GM12878 (cell line): ENCODE measurements around the gene PUSL1. TPM values are rescaled to one million over a fixed set of nuclear protein-coding genes. Genes with fewer than 3 reads are reported as not detected.

Experiments
- CHD1 ChIP-seq: IDR thresholded peaks from 2 replicates; pipeline ENCODE4 v1.6.1; 2012; ENCODE audit warnings: low read depth, low read length, improper control_type of control experiment
- POLR2AphosphoS5 ChIP-seq: IDR thresholded peaks from 2 replicates; pipeline ENCODE4 v1.6.1; 2011; ENCODE audit warnings: mild to moderate bottlenecking, low read length, inconsistent platforms
- RCOR1 ChIP-seq: conservative IDR thresholded peaks from 2 replicates; pipeline ENCODE4 v1.6.1; 2012; ENCODE audit warnings: low read depth, low read length, improper control_type of control experiment
- RUNX3 ChIP-seq: IDR thresholded peaks from 2 replicates; pipeline ENCODE4 v1.6.1; 2012; ENCODE audit warnings: low read length, inconsistent platforms
- SUPT20H ChIP-seq: IDR thresholded peaks from 2 replicates; pipeline ENCODE4 v1.6.1; 2011; ENCODE audit warnings: low read depth, mild to moderate bottlenecking, low read length, moderate library complexity, borderline replicate concordance; ENCODE audit not compliant: control insufficient read depth
- YY1 ChIP-seq: IDR thresholded peaks from 2 replicates; pipeline ENCODE4 v1.6.1; 2011; ENCODE audit warnings: low read depth, mild to moderate bottlenecking, low read length
- ZBTB4 ChIP-seq: fragments of 450-650 bp; formaldehyde crosslinking; IDR thresholded peaks from 2 replicates; pipeline ENCODE4 v1.4.0; 2022; ENCODE audit warnings: mild to moderate bottlenecking, moderate library complexity
- ZNF207 ChIP-seq: fragments of 450-650 bp; IDR thresholded peaks from 2 replicates; pipeline ENCODE4 v1.6.1; 2014; ENCODE audit warnings: antibody characterized with exemption, mild to moderate bottlenecking, borderline replicate concordance
- polyA plus RNA-seq, 11 experiments: library from polyadenylated mRNA; depleted of rRNA in 4 of 11; unstranded in 6 of 11; stranded (reverse) in 5 of 11; fragments of >200 nt; fragmentation: Nextera tagmentation in 4 of 11; fragmentation: Illumina TruSeq in 1 of 11; extraction: Ambion mirVana in 4 of 11; extraction: Trizol in 1 of 11; gene quantifications; 1 replicate in 1 of 11; 2 replicates in 10 of 11; pipeline versions ENCODE4 v1.2.1 to v1.2.3, GENCODE V29; 2011 to 2016; ENCODE audit warnings: inconsistent platforms in 2 of 11, missing spikeins in 2 of 11, low read depth in 1 of 11
- total RNA-seq, 4 experiments: library from RNA; depleted of rRNA in 3 of 4; stranded (reverse); fragments of >200 nt in 3 of 4; fragmentation: Illumina TruSeq in 1 of 4; extraction: Trizol in 1 of 4; gene quantifications; 2 replicates each; pipeline versions ENCODE4 v1.2.1 to v1.2.3, GENCODE V29; 2013 to 2021
- TF ChIP-seq, protein P1 (sequence below): IDR thresholded peaks from 2 replicates; pipeline ENCODE4 v1.6.1; 2012; ENCODE audit warnings: mild to moderate bottlenecking, low read depth, low read length
- TF ChIP-seq, protein P2 (sequence below): fragments of 450-650 bp; IDR thresholded peaks from 2 replicates; pipeline ENCODE4 v1.6.1; 2017; ENCODE audit warnings: mild to moderate bottlenecking, low read depth, inconsistent platforms; ENCODE audit not compliant: poor library complexity, severe bottlenecking
- TF ChIP-seq, protein P3 (sequence below): fragments of 450-650 bp; IDR thresholded peaks from 2 replicates; pipeline ENCODE4 v1.6.1; 2018; ENCODE audit warnings: mild to moderate bottlenecking, low read depth, moderate library complexity; ENCODE audit not compliant: partially characterized antibody
- TF ChIP-seq, protein P4 (sequence below): fragments of 450-650 bp; IDR thresholded peaks from 2 replicates; pipeline ENCODE4 v1.6.1; 2016; ENCODE audit warnings: mild to moderate bottlenecking, moderate library complexity, borderline replicate concordance

PUSL1 gene
- total and polyA plus RNA-seq, 10 of the 15 experiments (the other 5 are each of a cell fraction or from before 2014, with no cell fraction given), result 0.16 to 28.4 (median 15.1) TPM

GRCh38 chr1:1328254-1328653 is 19.9 kb downstream of the PUSL1 start (continued):
- TF ChIP-seq, protein P1, sequence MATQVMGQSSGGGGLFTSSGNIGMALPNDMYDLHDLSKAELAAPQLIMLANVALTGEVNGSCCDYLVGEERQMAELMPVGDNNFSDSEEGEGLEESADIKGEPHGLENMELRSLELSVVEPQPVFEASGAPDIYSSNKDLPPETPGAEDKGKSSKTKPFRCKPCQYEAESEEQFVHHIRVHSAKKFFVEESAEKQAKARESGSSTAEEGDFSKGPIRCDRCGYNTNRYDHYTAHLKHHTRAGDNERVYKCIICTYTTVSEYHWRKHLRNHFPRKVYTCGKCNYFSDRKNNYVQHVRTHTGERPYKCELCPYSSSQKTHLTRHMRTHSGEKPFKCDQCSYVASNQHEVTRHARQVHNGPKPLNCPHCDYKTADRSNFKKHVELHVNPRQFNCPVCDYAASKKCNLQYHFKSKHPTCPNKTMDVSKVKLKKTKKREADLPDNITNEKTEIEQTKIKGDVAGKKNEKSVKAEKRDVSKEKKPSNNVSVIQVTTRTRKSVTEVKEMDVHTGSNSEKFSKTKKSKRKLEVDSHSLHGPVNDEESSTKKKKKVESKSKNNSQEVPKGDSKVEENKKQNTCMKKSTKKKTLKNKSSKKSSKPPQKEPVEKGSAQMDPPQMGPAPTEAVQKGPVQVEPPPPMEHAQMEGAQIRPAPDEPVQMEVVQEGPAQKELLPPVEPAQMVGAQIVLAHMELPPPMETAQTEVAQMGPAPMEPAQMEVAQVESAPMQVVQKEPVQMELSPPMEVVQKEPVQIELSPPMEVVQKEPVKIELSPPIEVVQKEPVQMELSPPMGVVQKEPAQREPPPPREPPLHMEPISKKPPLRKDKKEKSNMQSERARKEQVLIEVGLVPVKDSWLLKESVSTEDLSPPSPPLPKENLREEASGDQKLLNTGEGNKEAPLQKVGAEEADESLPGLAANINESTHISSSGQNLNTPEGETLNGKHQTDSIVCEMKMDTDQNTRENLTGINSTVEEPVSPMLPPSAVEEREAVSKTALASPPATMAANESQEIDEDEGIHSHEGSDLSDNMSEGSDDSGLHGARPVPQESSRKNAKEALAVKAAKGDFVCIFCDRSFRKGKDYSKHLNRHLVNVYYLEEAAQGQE, result no peak
- TF ChIP-seq, protein P2, sequence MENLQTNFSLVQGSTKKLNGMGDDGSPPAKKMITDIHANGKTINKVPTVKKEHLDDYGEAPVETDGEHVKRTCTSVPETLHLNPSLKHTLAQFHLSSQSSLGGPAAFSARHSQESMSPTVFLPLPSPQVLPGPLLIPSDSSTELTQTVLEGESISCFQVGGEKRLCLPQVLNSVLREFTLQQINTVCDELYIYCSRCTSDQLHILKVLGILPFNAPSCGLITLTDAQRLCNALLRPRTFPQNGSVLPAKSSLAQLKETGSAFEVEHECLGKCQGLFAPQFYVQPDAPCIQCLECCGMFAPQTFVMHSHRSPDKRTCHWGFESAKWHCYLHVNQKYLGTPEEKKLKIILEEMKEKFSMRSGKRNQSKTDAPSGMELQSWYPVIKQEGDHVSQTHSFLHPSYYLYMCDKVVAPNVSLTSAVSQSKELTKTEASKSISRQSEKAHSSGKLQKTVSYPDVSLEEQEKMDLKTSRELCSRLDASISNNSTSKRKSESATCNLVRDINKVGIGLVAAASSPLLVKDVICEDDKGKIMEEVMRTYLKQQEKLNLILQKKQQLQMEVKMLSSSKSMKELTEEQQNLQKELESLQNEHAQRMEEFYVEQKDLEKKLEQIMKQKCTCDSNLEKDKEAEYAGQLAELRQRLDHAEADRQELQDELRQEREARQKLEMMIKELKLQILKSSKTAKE, result no peak
- TF ChIP-seq SUPT20H (no peak), ZBTB4 (CRISPR knock-in tag) (no peak), RUNX3 (no peak), CHD1 (no peak), ZNF207 (no peak), POLR2AphosphoS5 (no peak), RCOR1 (no peak), YY1 (no peak)
- TF ChIP-seq, protein P3, sequence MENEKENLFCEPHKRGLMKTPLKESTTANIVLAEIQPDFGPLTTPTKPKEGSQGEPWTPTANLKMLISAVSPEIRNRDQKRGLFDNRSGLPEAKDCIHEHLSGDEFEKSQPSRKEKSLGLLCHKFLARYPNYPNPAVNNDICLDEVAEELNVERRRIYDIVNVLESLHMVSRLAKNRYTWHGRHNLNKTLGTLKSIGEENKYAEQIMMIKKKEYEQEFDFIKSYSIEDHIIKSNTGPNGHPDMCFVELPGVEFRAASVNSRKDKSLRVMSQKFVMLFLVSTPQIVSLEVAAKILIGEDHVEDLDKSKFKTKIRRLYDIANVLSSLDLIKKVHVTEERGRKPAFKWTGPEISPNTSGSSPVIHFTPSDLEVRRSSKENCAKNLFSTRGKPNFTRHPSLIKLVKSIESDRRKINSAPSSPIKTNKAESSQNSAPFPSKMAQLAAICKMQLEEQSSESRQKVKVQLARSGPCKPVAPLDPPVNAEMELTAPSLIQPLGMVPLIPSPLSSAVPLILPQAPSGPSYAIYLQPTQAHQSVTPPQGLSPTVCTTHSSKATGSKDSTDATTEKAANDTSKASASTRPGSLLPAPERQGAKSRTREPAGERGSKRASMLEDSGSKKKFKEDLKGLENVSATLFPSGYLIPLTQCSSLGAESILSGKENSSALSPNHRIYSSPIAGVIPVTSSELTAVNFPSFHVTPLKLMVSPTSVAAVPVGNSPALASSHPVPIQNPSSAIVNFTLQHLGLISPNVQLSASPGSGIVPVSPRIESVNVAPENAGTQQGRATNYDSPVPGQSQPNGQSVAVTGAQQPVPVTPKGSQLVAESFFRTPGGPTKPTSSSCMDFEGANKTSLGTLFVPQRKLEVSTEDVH, result no peak
- TF ChIP-seq, protein P4, sequence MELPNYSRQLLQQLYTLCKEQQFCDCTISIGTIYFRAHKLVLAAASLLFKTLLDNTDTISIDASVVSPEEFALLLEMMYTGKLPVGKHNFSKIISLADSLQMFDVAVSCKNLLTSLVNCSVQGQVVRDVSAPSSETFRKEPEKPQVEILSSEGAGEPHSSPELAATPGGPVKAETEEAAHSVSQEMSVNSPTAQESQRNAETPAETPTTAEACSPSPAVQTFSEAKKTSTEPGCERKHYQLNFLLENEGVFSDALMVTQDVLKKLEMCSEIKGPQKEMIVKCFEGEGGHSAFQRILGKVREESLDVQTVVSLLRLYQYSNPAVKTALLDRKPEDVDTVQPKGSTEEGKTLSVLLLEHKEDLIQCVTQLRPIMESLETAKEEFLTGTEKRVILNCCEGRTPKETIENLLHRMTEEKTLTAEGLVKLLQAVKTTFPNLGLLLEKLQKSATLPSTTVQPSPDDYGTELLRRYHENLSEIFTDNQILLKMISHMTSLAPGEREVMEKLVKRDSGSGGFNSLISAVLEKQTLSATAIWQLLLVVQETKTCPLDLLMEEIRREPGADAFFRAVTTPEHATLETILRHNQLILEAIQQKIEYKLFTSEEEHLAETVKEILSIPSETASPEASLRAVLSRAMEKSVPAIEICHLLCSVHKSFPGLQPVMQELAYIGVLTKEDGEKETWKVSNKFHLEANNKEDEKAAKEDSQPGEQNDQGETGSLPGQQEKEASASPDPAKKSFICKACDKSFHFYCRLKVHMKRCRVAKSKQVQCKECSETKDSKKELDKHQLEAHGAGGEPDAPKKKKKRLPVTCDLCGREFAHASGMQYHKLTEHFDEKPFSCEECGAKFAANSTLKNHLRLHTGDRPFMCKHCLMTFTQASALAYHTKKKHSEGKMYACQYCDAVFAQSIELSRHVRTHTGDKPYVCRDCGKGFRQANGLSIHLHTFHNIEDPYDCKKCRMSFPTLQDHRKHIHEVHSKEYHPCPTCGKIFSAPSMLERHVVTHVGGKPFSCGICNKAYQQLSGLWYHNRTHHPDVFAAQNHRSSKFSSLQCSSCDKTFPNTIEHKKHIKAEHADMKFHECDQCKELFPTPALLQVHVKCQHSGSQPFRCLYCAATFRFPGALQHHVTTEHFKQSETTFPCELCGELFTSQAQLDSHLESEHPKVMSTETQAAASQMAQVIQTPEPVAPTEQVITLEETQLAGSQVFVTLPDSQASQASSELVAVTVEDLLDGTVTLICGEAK, result no peak
